Ovary (tissue), 3 donors: ENCODE results near the gene CCDC97.

ENCODE experiments used
- CTCF ChIP-seq, 3 donors: fragments of 450-650 bp in 2 of 3; fragments of 200-600 bp in 1 of 3; IDR thresholded peaks; one replicate each; pipeline versions ENCODE4 v1.5.1 to v1.8.0; 2016 to 2022; ENCODE audit warnings: antibody characterized with exemption in 3 of 3, mild to moderate bottlenecking in 1 of 3
- POLR2A ChIP-seq: fragments of 450-650 bp; IDR thresholded peaks from one replicate; pipeline ENCODE4 v1.6.1; 2017; ENCODE audit warnings: antibody characterized with exemption, mild to moderate bottlenecking, moderate library complexity
- donor health status: DM: no; HTN: no; CAD: no.

- TF ChIP-seq CTCF (IDR thresholded peaks at IDR 0.05) (no peak), POLR2A (no peak)
These were observed 31.9 kb downstream of the CCDC97 start for GRCh38 chr19:41341669-41342490.
